Spleen (tissue), 11 donors: ENCODE results near the gene ADAMTS6. TPM values are rescaled to one million over a fixed set of nuclear protein-coding genes. Genes with fewer than 3 reads are reported as not detected.

ENCODE experiments used
- DNase-seq: peaks from one replicate; pipeline ENCODE4 v3.0.0-alpha.2; 2020
- H3K27ac ChIP-seq, 8 donors: fragments of 200-600 bp; sonication (generic) in 7 of 8; 1 replicate in 4 of 8; 2 replicates in 4 of 8; pipeline versions ENCODE4 v1.5.0 to v1.8.0; 2016 to 2021; ENCODE audit warnings: inconsistent platforms in 4 of 8, mild to moderate bottlenecking in 4 of 8, moderate library complexity in 1 of 8
- H3K27me3 ChIP-seq, 7 donors: fragments of 200-600 bp; sonication (generic) in 6 of 7; replicated peaks in 1 of 7; 1 replicate in 4 of 7; 2 replicates in 3 of 7; pipeline versions ENCODE4 v1.5.0 to v1.8.0; 2016 to 2021; ENCODE audit warnings: inconsistent platforms in 3 of 7, mild to moderate bottlenecking in 1 of 7
- H3K36me3 ChIP-seq, 6 donors: fragments of 200-600 bp; sonication (generic) in 5 of 6; 1 replicate in 4 of 6; 2 replicates in 2 of 6; pipeline versions ENCODE4 v1.5.0 to v1.8.0; 2016 to 2021; ENCODE audit warnings: inconsistent platforms in 2 of 6
- H3K4me1 ChIP-seq, 6 donors: fragments of 200-600 bp; sonication (generic) in 5 of 6; 1 replicate in 3 of 6; 2 replicates in 3 of 6; pipeline versions ENCODE4 v1.5.0 to v1.8.0; 2016 to 2021; ENCODE audit warnings: inconsistent platforms in 3 of 6
- H3K4me3 ChIP-seq, 8 donors: fragments of 200-600 bp; sonication (generic) in 7 of 8; 1 replicate in 4 of 8; 2 replicates in 4 of 8; pipeline versions ENCODE4 v1.5.0 to v1.8.0; 2016 to 2021; ENCODE audit warnings: inconsistent platforms in 4 of 8, mild to moderate bottlenecking in 4 of 8, moderate library complexity in 2 of 8
- H3K9me3 ChIP-seq, 8 donors: fragments of 200-600 bp; sonication (generic) in 7 of 8; 1 replicate in 4 of 8; 2 replicates in 4 of 8; pipeline versions ENCODE4 v1.5.0 to v1.8.0; 2016 to 2021; ENCODE audit warnings: inconsistent platforms in 4 of 8
- POLR2A ChIP-seq, 3 donors: fragments of 450-650 bp; IDR thresholded peaks; one replicate each; pipeline ENCODE4 v1.5.1; 2017; ENCODE audit warnings: antibody characterized with exemption in 3 of 3, mild to moderate bottlenecking in 1 of 3
- POLR2AphosphoS5 ChIP-seq, 3 donors: sonication (generic); formaldehyde crosslinking; IDR thresholded peaks; one replicate each; pipeline ENCODE4 v1.5.1; 2017; ENCODE audit warnings: antibody characterized with exemption in 3 of 3
- WGBS, 5 donors: extraction: QIAGEN DNeasy Blood & Tissue Kit in 3 of 5; methylation state at CpG; one replicate each; pipeline versions ENCODE4 v1.1.5 to v1.1.7; 2013 to 2018; 5-methylcytosine and 5-hydroxymethylcytosine counted together
- intact Hi-C: fragments of 100-400 bp; cut with DNase I; formaldehyde crosslinking; loops from one replicate; pipeline ENCODE4 v1.15.0; 2023; ENCODE audit warnings: low total_unique reads
- polyA plus RNA-seq, 3 donors: library from polyadenylated mRNA; stranded (reverse); fragments of 200-250 nt; gene quantifications; one replicate each; pipeline ENCODE4 v1.2.1, GENCODE V29; 2013
- total RNA-seq, 7 donors: library from RNA; depleted of rRNA in 3 of 7; stranded (reverse); fragments of >200 nt in 3 of 7; fragmentation: NEBNext Ultra II Directional in 4 of 7; extraction: Animal tissue kit (Norgen Biotek cat#: 25700) in 4 of 7; gene quantifications; one replicate each; pipeline versions ENCODE4 v1.1.0 to v1.2.1, GENCODE V29; 2016 to 2021
- TF ChIP-seq, protein P1 (sequence below), 11 experiments: fragments of 200-600 bp in 7 of 11; fragments of 450-650 bp in 4 of 11; sonication (generic) in 4 of 11; IDR thresholded peaks in 8 of 11; conservative IDR thresholded peaks in 3 of 11; 1 replicate in 7 of 11; 2 replicates in 4 of 11; pipeline versions ENCODE4 v1.4.0 to v1.8.0; 2016 to 2021; ENCODE audit warnings: antibody characterized with exemption in 11 of 11, inconsistent platforms in 4 of 11, mild to moderate bottlenecking in 1 of 11
- donor health status: healthy with polysubstance abuse.
- donor health status: DM: no; HTN: no; CAD: no; lungs with moderate emphysema.
- donor health status: DM: no; HTN: no; CAD: no.
- donor health status: Bipolar disorder and iron deficiency.
- donor health status: healthy.
- donor health status: DM: no; HTN: no; CAD: no.
- donor health status: DM: yes; HTN: yes; CAD: no.

The ADAMTS6 gene
- total and polyA plus RNA-seq, 10 donors, result 1.1 to 16.4 (median 6.3) TPM

DNA sequence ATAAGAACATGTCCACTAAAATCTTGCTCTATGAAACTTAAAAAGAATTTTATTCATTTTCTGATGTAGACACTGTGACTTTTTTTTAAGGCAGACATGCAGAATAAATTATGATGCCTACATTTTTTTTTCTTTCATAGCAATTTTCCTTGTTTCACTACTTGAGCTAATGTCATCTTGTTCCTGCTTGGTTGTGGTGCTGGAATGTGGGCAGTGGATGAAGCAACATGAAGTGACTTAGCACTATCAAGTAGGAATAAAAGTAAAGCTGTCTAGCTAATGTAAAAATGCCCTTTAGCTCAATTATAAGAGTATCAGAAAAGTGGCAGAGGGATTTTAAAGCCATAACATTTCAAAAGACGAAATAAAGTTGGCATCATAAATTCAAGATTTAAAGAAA is 191.0 kb downstream of the ADAMTS6 start:
- H3K27me3 ChIP-seq, result no peaks in the 10 kb centered on the region
- no peaks in the 10 kb centered on the region for H3K36me3 ChIP-seq
- no peak for DNase-seq
- H3K9me3 ChIP-seq, result no peaks in the 10 kb centered on the region
- 90 to 98% (median 97%) methylated on average over 1 of the region's 1 CpG for WGBS, 5 donors
- TF ChIP-seq, protein P1, sequence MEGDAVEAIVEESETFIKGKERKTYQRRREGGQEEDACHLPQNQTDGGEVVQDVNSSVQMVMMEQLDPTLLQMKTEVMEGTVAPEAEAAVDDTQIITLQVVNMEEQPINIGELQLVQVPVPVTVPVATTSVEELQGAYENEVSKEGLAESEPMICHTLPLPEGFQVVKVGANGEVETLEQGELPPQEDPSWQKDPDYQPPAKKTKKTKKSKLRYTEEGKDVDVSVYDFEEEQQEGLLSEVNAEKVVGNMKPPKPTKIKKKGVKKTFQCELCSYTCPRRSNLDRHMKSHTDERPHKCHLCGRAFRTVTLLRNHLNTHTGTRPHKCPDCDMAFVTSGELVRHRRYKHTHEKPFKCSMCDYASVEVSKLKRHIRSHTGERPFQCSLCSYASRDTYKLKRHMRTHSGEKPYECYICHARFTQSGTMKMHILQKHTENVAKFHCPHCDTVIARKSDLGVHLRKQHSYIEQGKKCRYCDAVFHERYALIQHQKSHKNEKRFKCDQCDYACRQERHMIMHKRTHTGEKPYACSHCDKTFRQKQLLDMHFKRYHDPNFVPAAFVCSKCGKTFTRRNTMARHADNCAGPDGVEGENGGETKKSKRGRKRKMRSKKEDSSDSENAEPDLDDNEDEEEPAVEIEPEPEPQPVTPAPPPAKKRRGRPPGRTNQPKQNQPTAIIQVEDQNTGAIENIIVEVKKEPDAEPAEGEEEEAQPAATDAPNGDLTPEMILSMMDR (IDR thresholded peaks at IDR 0.05 in 8 of 11, conservative IDR thresholded peaks at IDR 0.05 in 3 of 11), result no peak
- no peak for TF ChIP-seq POLR2A (IDR thresholded peaks at IDR 0.05)
- no peak for TF ChIP-seq POLR2AphosphoS5 (IDR thresholded peaks at IDR 0.05)
- H3K4me3 ChIP-seq, result no peak overlapping the region
- no peaks in the 10 kb centered on the region for H3K4me1 ChIP-seq
- intact Hi-C loops, result no loop called here
- H3K27ac ChIP-seq, result no peak overlapping the region

DNA sequence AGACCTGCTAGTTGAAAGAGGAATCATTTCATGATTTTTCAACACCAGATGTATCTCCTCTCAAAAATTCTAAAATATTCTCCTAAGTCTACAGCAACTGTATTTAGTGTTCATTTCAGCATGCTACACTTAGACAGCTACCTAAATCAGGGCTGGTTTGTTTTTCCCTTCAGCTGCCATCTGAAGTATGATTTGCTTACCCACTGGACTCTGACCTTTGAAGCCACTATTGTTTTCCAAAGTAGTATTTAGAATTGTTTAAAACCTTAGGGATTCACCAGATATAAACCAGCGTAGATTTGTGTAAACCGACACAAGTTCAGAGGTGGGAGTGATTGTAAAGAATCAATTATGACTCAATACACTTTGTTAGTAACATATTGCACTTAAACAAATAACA is 193.1 kb downstream of the ADAMTS6 start:
- intact Hi-C loops, result no loop called here
- 86 to 99% (median 94%) methylated on average over 2 of the region's 2 CpGs for WGBS, 5 donors
- H3K27ac ChIP-seq, result no peak overlapping the region
- TF ChIP-seq POLR2A (IDR thresholded peaks at IDR 0.05) (no peak), POLR2AphosphoS5 (IDR thresholded peaks at IDR 0.05) (no peak)
- TF ChIP-seq, protein P1 (IDR thresholded peaks at IDR 0.05 in 8 of 11, conservative IDR thresholded peaks at IDR 0.05 in 3 of 11), result no peak
- H3K4me3 ChIP-seq, result no peak overlapping the region
- no peaks in the 10 kb centered on the region for H3K36me3 ChIP-seq
- no peaks in the 10 kb centered on the region for H3K27me3 ChIP-seq
- H3K4me1 ChIP-seq, result no peaks in the 10 kb centered on the region
- no peak for DNase-seq
- no peaks in the 10 kb centered on the region for H3K9me3 ChIP-seq

DNA sequence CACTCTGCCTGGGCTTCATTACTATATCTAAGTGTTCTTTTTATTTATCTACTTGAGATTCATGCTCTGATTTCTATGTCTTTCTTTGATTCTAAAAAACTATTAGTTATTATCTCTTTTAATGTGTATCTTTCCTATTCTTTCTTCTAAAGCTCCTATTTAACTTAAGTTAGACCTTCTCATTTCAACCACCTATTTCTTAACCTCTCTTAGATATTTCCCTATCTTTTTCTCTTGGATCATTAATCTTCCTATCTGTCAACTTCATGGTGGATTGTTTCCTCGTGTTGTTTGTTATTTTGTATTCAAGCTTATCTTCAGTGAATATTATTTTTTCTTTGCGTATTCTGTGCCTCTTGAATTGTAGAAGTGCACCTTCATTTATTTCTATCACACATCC is 202.1 kb downstream of the ADAMTS6 start:
- DNase-seq, result no peak
- H3K36me3 ChIP-seq, result no peaks in the 10 kb centered on the region
- H3K4me1 ChIP-seq, result no peaks in the 10 kb centered on the region
- no peaks in the 10 kb centered on the region for H3K9me3 ChIP-seq
- no peaks in the 10 kb centered on the region for H3K27me3 ChIP-seq
- WGBS, 5 donors, result 81 to 89% (median 83%) methylated on average over 2 of the region's 2 CpGs
- H3K4me3 ChIP-seq, result no peak overlapping the region
- H3K27ac ChIP-seq, result no peak overlapping the region
- intact Hi-C loops, result no loop called here
- TF ChIP-seq POLR2A (IDR thresholded peaks at IDR 0.05) (no peak), POLR2AphosphoS5 (IDR thresholded peaks at IDR 0.05) (no peak)
- TF ChIP-seq, protein P1 (IDR thresholded peaks at IDR 0.05 in 8 of 11, conservative IDR thresholded peaks at IDR 0.05 in 3 of 11), result no peak

DNA sequence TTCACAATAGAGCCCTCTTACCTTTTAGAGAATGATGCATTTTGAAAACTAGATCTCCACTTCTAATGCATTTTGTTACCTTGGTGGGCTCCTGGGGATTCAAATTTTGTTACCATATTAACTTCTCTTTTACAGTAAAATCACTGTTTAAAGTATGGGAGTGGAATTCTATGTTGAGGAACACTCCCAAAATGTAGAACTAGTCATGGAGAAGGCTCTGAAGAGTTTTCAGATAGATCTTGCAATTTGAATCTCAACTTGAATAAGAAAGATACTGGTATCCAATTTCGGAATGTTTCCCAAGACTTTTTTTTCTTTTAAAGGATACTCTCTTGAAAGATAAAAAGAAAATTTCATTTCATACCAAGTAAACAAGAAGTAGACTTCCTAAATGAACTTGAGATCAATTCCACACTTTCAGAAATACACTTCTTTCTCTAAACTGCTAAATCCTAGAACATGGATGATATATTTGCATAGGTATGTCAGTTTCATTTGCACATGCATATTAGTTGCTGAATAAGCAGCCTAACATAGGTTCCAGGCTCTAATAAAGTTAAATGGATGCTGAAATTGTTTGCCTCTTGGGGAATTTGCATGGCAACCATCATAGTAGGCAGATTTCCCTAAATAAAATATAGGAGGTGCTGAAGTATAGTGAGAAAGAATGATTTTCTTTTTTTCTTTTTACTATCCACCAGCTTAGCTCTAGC is 205.4 kb downstream of the ADAMTS6 start:
- Histone ChIP-seq H3K4me3 (no peak overlapping the region), H3K9me3 (no peaks in the 10 kb centered on the region), H3K27ac (no peak overlapping the region), H3K36me3 (no peaks in the 10 kb centered on the region), H3K4me1 (no peaks in the 10 kb centered on the region), H3K27me3 (no peaks in the 10 kb centered on the region)
- DNase-seq, result no peak
- WGBS, 5 donors, result 78 to 96% (median 83%) methylated on average over 1 of the region's 1 CpG
- no peak for TF ChIP-seq POLR2A (IDR thresholded peaks at IDR 0.05)
- TF ChIP-seq POLR2AphosphoS5 (IDR thresholded peaks at IDR 0.05), result no peak
- TF ChIP-seq, protein P1 (IDR thresholded peaks at IDR 0.05 in 8 of 11, conservative IDR thresholded peaks at IDR 0.05 in 3 of 11), result no peak
- intact Hi-C loops, result no loop called here
